Sigmoid colon (tissue), 7 donors: ENCODE results near the gene MYBPC3. TPM values are rescaled to one million over a fixed set of nuclear protein-coding genes. Genes with fewer than 3 reads are reported as not detected.

Experiments
- DNase-seq: peaks from one replicate; pipeline ENCODE4 v3.0.0-alpha.2; 2019
- H3K27ac ChIP-seq, 4 donors: fragments of 200-600 bp; sonication (generic); one replicate each; pipeline ENCODE4 v1.5.1; 2016 to 2019; ENCODE audit warnings: mild to moderate bottlenecking in 1 of 4
- H3K27me3 ChIP-seq, 3 donors: fragments of 200-600 bp; sonication (generic); one replicate each; pipeline ENCODE4 v1.5.1; 2019; ENCODE audit warnings: mild to moderate bottlenecking in 1 of 3
- H3K36me3 ChIP-seq, 4 donors: fragments of 200-600 bp; sonication (generic); one replicate each; pipeline ENCODE4 v1.5.1; 2016 to 2019
- H3K4me1 ChIP-seq, 4 donors: fragments of 200-600 bp; sonication (generic); one replicate each; pipeline ENCODE4 v1.5.1; 2017 to 2019
- H3K4me3 ChIP-seq, 4 donors: fragments of 200-600 bp; sonication (generic); one replicate each; pipeline ENCODE4 v1.5.1; 2017 to 2019; ENCODE audit warnings: mild to moderate bottlenecking in 2 of 4, moderate library complexity in 1 of 4
- H3K9me3 ChIP-seq, 4 donors: fragments of 200-600 bp in 3 of 4; sonication (generic) in 3 of 4; one replicate each; pipeline versions ENCODE4 v1.5.1 to v1.6.1; 2013 to 2019
- CTCF ChIP-seq, 4 experiments: fragments of 450-650 bp in 3 of 4; fragments of 200-600 bp in 1 of 4; IDR thresholded peaks; one replicate each; pipeline ENCODE4 v1.5.1; 2016 to 2019; ENCODE audit warnings: antibody characterized with exemption in 4 of 4, mild to moderate bottlenecking in 3 of 4, moderate library complexity in 2 of 4
- EP300 ChIP-seq, 4 donors: sonication (generic); formaldehyde crosslinking; IDR thresholded peaks; one replicate each; pipeline ENCODE4 v1.6.1; 2017; ENCODE audit warnings: antibody characterized with exemption in 4 of 4
- POLR2A ChIP-seq, 2 donors: fragments of 450-650 bp; IDR thresholded peaks; one replicate each; pipeline ENCODE4 v1.6.1; 2016; ENCODE audit warnings: antibody characterized with exemption in 2 of 2, mild to moderate bottlenecking in 2 of 2, moderate library complexity in 2 of 2
- POLR2AphosphoS5 ChIP-seq, 4 donors: sonication (generic); formaldehyde crosslinking; IDR thresholded peaks; one replicate each; pipeline ENCODE4 v1.6.1; 2017; ENCODE audit warnings: antibody characterized with exemption in 4 of 4
- WGBS, 2 donors: extraction: QIAGEN DNeasy Blood & Tissue Kit; methylation state at CpG; one replicate each; pipeline ENCODE4 v1.1.7; 2013; 5-methylcytosine and 5-hydroxymethylcytosine counted together
- intact Hi-C: fragments of 100-400 bp; cut with DNase I; formaldehyde crosslinking; loops from one replicate; pipeline ENCODE4 v1.15.1; 2023
- polyA plus RNA-seq, 3 donors: library from polyadenylated mRNA; stranded (reverse); fragments of 200-250 nt; gene quantifications; one replicate each; pipeline ENCODE4 v1.2.3, GENCODE V29; 2013
- total RNA-seq, 4 donors: library from RNA; depleted of rRNA; stranded (reverse); fragments of >200 nt; gene quantifications; one replicate each; pipeline ENCODE4 v1.1.0, GENCODE V29; 2016
- donor health status: healthy with polysubstance abuse.
- donor health status: Bipolar disorder and iron deficiency.
- donor health status: healthy.

MYBPC3 gene
- total and polyA plus RNA-seq, 7 donors = 0.29 to 1.4 (median 0.60) TPM; not detected in 4

DNA sequence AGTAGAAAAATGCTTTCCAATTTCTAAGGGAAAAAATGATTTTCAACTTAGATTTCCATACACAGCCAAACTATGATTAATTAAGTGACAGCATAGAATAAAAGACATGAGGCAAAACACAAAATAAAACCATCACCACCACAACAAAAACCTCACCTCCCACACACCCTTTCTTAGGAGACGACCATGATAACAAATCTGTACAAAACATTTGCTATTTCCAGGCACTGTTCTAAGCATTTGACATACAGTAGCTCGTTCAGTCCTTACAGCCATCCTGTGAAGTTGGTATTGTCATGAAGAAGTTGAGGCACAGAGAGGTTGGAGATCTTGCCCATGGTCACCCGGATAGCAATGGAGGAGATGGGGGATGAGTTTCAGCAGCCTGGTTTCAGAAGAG is 17.2 kb upstream of the MYBPC3 start:
- intact Hi-C loops = no loop called here
- H3K36me3 ChIP-seq = no peaks in the 10 kb centered on the region
- no peak overlapping the region for H3K4me3 ChIP-seq
- H3K27ac ChIP-seq = no peak overlapping the region
- WGBS, 2 donors = 62 to 63% methylated on average over 3 of the region's 3 CpGs
- no peak for TF ChIP-seq CTCF (IDR thresholded peaks at IDR 0.05)
- TF ChIP-seq POLR2AphosphoS5 (IDR thresholded peaks at IDR 0.05) = no peak
- TF ChIP-seq EP300 (IDR thresholded peaks at IDR 0.05) = no peak
- no peak for TF ChIP-seq POLR2A (IDR thresholded peaks at IDR 0.05)
- H3K4me1 ChIP-seq = peaks cover 0 to 6% (median 0%) of the 10 kb centered on the region in 4 donors
- DNase-seq = no peak
- H3K27me3 ChIP-seq = no peaks in the 10 kb centered on the region
- H3K9me3 ChIP-seq = no peaks in the 10 kb centered on the region

DNA sequence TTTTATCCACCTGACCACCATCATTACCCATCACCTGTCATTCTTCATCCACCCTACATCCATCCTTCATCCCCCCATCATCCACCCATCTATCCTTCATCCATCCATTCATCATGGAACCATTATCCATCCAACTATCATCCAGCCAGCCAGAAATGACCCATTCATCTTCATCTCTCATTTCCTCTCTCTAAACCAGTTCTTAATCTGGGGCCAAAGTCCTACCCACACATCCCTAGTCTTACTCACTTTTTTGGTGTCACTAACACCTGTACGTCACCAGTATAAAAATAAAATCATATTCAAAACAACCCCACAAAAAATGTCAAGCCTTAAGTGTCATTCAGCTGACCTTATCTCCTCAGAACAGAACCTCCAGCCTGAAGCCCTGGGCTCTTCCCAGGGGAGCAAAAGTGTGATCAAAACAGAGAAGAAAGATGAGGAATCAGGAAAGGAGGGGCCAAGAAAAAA is 13.6 kb upstream of the MYBPC3 start:
- no peak for DNase-seq
- H3K9me3 ChIP-seq = no peaks in the 10 kb centered on the region
- no peaks in the 10 kb centered on the region for H3K27me3 ChIP-seq
- H3K4me1 ChIP-seq = no peaks in the 10 kb centered on the region
- no peaks in the 10 kb centered on the region for H3K36me3 ChIP-seq
- no peak for TF ChIP-seq CTCF (IDR thresholded peaks at IDR 0.05)
- TF ChIP-seq EP300 (IDR thresholded peaks at IDR 0.05) = no peak
- TF ChIP-seq POLR2A (IDR thresholded peaks at IDR 0.05) = no peak
- TF ChIP-seq POLR2AphosphoS5 (IDR thresholded peaks at IDR 0.05) = no peak
- no peak overlapping the region for H3K4me3 ChIP-seq
- 61 to 69% methylated on average over 1 of the region's 1 CpG for WGBS, 2 donors
- intact Hi-C loops = no loop called here
- H3K27ac ChIP-seq = no peak overlapping the region

DNA sequence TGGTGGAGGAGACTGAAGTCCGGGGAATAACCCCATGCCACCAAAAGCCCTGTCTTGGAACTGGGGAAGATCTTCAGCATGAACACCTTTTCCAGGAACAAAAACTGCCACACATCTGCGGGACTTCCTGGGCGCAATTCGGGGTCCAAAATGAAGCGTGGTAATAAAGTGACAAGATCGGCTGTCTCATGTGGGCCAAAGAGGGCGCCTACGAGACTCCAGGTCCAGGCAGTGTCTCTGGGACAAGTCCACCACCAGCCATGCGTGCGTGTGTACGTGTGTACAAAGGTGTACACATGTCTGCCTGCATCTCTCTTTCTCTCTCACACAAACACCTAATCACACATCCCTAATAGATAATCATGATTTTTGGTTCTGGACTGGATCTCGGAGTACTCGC is 8.9 kb upstream of the MYBPC3 start:
- intact Hi-C loops = no loop called here
- no peaks in the 10 kb centered on the region for H3K4me1 ChIP-seq
- no peak overlapping the region for H3K4me3 ChIP-seq
- DNase-seq = no peak
- 87 to 90% methylated on average over 13 of the region's 13 CpGs for WGBS, 2 donors
- no peak for TF ChIP-seq EP300 (IDR thresholded peaks at IDR 0.05)
- TF ChIP-seq POLR2A (IDR thresholded peaks at IDR 0.05) = no peak
- no peak overlapping the region for H3K27ac ChIP-seq
- no peaks in the 10 kb centered on the region for H3K9me3 ChIP-seq
- H3K27me3 ChIP-seq = no peaks in the 10 kb centered on the region
- H3K36me3 ChIP-seq = no peaks in the 10 kb centered on the region

DNA sequence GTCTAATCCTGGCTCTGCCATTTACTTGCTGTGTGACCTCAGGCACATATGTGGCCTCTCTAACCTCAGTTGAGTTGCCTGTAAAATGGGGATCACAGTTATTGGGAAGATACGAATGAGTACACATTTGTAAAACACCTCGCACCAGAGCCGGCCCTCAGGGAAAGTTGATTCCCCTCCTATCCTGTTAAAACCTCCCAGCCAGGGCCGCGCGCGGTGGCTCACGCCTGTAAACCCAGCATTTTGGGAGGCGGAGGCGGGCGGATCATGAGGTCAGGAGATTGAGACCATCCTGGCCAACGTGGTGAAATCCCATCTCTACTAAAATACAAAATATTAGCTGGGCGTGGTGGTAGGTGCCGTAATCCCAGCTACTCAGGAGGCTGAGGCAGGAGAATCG is 7.8 kb upstream of the MYBPC3 start:
- Histone ChIP-seq H3K27ac (no peak overlapping the region), H3K9me3 (no peaks in the 10 kb centered on the region), H3K27me3 (no peaks in the 10 kb centered on the region), H3K4me3 (no peak overlapping the region), H3K4me1 (peaks cover 0 to 7% (median 5%) of the 10 kb centered on the region in 4 donors), H3K36me3 (no peaks in the 10 kb centered on the region)
- 91 to 94% methylated on average over 15 of the region's 15 CpGs for WGBS, 2 donors
- no peak for DNase-seq
- TF ChIP-seq EP300 (IDR thresholded peaks at IDR 0.05) (no peak), POLR2A (IDR thresholded peaks at IDR 0.05) (no peak), POLR2AphosphoS5 (IDR thresholded peaks at IDR 0.05) (no peak), CTCF (IDR thresholded peaks at IDR 0.05) (no peak)
- intact Hi-C loops = no loop called here

DNA sequence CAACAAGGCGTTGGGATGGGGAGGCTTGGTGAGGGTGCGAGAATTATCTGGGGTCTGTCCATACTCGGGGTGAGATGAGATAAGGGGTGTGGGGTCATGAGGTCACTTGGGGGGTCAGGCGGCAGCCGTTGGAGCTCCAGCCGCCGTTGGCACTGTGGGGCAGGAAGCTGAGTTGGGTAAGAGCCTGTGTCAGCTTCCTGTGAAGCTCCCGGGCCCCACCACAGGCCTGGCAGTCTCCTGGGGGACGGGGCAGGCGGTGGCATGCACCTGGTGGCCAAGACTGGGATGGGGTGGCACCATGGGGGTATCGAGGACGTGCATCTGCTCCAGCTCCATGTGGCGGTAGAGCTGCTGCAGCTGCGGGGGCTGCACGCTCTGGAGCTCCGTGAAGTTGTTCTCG is 7.1 kb upstream of the MYBPC3 start:
- Histone ChIP-seq H3K4me3 (no peak overlapping the region), H3K27me3 (no peaks in the 10 kb centered on the region), H3K27ac (no peak overlapping the region), H3K9me3 (no peaks in the 10 kb centered on the region), H3K36me3 (no peaks in the 10 kb centered on the region), H3K4me1 (peaks cover 0 to 11% (median 11%) of the 10 kb centered on the region in 4 donors)
- no peak for TF ChIP-seq CTCF (IDR thresholded peaks at IDR 0.05)
- no peak for TF ChIP-seq EP300 (IDR thresholded peaks at IDR 0.05)
- no peak for TF ChIP-seq POLR2AphosphoS5 (IDR thresholded peaks at IDR 0.05)
- TF ChIP-seq POLR2A (IDR thresholded peaks at IDR 0.05) = no peak
- no peak for DNase-seq
- intact Hi-C loops = loop anchor here (5.0 to 10.0 kb wide), 2 partner anchors 92 to 475 kb away; no protein-coding TSS in a partner anchor
- 61 to 83% methylated on average over 17 of the region's 17 CpGs for WGBS, 2 donors
